DMS153 treated with DMSO at 0.1 percent for 48 hours (cell line): Measurements from ENCODE around the gene CREB3.
A peak's percentile ranks its signal among the peaks of the same experiment; 100 is the strongest.

Experiments used
- DNase-seq: peaks from one replicate; lab custom pipeline; 2025; ENCODE audit not compliant: unreplicated experiment; lab: John Stamatoyannopoulos, UW

CREB3 gene

GRCh38 chr9:35748242-35748857, 15.9 kb downstream of the CREB3 start:
- DNase-seq: no peak

- DNase-seq: peak; percentile 22
Observed at GRCh38 chr9:35748858-35749514, 16.5 kb downstream of the CREB3 start, which contains the start of the genes GBA2 and RGP1. Gene GBA2 (minus strand): TSS chr9:35749228. CDS start chr9:35748704, 524 bp downstream. Gene RGP1 (plus strand): TSS chr9:35749287. CDS start chr9:35749756, 469 bp downstream.

DNA sequence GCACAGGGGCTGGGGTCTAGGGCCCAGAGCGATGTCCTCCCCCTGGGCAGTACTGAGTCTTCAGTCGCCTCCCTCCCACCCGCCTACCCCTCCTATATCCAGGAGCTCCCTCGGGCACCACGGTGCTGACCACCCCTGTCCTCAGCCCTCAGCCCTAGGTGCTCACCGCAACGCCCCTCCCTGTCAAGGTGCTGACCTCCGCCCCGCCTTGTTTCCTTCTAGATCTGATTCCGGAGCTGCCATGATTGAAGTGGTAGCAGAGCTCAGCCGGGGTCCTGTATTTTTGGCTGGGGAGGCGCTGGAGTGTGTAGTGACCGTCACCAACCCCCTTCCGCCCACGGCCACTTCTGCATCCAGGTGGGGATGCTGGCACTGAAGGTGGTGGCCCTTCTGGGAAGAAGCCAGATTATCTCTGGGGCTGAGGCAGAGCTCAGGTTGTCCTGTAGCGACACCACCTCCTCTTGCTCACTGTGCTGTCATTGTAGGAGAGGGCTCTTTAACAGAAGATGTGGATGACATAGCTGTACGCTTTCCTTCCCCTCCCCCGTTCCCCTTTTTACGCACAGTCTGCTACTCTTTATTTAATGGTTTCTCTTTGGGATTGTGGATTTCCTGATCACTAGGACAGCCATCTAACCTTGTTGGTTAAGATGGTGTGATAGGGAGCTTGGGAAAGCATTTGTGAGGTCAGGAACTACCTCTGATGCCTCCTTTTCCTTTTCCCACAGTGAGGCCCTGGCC, 17.2 kb downstream of the CREB3 start:
- DNase-seq: no peak

GRCh38 chr9:35750256-35750531, 17.7 kb downstream of the CREB3 start:
- no peak for DNase-seq

- DNase-seq: no peak
Observed at GRCh38 chr9:35753466-35753865, 21.0 kb downstream of the CREB3 start.

- DNase-seq: no peak
Observed at GRCh38 chr9:35754264-35754663, 21.8 kb downstream of the CREB3 start, which contains the start of gene MSMP. Gene MSMP (minus strand): TSS chr9:35754276. CDS start chr9:35754129, 147 bp downstream.

DNA sequence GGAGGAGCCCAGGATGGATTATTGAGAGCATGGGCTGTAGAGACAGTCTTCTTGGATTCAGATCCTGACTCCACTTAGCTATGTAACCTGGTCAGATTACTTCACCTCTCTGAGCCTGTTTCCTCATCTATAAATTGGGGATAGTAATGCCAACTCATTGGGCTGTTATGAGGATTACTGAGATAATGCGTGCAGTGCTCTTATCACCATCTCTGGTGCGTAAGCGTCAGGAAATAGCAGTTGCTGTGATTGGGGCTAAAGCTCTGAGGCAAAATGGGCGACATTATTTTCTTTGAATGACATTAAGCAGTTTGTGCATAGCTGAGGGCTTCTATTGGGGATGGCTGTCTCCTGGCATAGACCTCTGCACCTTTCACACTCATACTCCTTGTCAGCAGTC, 22.6 kb downstream of the CREB3 start:
- DNase-seq: no peak

- DNase-seq: peak; percentile 86
Observed at GRCh38 chr9:35756275-35757225, 24.1 kb downstream of the CREB3 start.

DNA sequence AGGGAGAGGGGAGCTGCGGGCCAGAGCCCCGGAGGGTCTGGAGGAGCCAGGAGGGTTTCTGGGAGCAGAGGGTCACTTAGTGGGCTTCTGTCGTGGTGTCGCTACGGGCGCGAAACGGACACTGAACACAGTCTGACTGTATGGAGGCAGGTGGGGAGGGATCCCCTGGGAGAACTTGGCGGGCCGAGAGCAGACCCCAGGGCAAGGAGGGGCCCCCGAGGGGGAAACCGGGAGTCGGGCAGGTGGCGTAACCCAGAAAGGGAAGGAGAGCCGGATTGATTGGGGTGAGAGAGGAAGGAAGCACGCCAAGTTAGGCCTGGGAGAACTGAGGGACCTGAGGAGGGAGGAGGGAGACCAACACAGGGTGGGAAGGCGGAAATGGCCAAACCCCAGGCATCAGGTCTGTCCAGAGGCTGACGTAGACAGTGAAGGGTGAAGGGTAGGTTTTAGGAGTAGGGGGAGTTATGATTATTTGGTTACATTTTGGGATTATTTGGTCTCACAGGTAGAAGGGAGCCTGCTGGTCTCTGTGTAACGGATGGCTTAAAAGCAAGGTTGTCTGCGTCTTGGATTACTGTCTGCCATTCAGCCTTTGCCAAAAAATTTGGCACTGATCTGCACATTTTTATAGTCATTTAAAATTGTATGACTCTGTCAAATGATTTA, 24.9 kb downstream of the CREB3 start:
- DNase-seq: peak; percentile 53

- no peak for DNase-seq
Observed at GRCh38 chr9:35757892-35758275, 25.4 kb downstream of the CREB3 start.

- DNase-seq: no peak
Observed at GRCh38 chr9:35758475-35759050, 26.1 kb downstream of the CREB3 start.

DNA sequence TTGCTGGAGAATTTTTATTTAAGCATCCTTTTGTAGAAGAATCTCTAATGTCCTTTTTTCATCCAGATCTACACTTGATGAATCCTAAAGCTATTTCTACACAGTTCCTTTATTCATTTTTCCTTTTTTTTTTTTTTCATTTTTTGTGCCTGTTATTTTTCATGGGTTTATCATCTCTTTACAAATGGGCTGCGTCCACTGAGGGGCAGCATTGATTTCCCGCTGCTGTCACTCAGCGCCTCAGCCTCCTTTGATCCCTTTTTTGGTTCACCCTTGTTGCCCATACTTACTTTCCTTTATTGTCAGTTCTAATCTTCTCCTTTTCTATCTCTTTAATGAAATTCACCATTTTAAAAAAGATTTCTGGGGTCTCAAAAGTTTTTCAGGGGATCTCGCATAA, 27.3 kb downstream of the CREB3 start:
- DNase-seq: no peak

DNA sequence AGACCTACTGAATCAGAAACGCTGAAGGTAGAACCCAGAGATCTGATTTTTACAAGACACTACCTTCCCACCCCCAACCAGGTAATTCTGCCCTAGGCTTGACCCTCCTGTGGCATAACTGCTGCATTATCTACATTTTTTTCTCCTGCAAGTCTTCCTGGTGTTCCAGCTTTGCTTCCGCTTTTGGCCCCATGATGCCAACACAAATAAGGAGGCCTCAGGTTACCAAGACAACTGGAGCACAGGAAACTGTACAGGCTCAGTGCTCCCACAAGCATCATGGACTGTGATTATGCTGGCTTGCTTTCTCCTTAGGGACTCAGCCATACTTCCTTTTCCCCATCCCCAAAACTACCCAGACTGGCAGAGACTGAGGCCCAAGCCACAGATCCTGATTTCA, 28.2 kb downstream of the CREB3 start:
- no peak for DNase-seq

- no peak for DNase-seq
Observed at GRCh38 chr9:35763181-35763580, 30.7 kb downstream of the CREB3 start.

DNA sequence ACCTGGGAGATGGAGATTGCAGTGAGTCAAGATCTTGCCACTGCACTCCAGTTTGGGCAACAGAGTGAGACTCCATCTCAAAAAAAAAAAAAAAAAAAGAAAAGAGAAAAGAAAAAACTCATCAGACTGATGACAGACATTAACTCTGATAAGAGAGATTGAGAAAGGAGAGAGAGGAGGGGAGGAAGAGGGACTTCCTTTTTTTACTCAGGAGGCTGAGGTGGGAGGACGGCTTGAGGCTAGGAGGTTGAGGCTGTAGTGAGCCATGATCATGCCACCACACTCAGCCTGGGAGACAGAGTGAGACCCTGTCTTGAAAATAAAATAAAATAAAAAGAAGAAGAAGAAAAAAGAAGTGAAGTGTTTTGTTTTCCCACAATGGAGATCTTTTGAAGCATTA, 31.3 kb downstream of the CREB3 start:
- DNase-seq: no peak

- no peak for DNase-seq
Observed at GRCh38 chr9:35766997-35767396, 34.5 kb downstream of the CREB3 start.

- no peak for DNase-seq
Observed at GRCh38 chr9:35767458-35767857, 35.0 kb downstream of the CREB3 start.

- DNase-seq: no peak
Observed at GRCh38 chr9:35769763-35770162, 37.3 kb downstream of the CREB3 start.

GRCh38 chr9:35771075-35771433, 38.6 kb downstream of the CREB3 start:
- no peak for DNase-seq

GRCh38 chr9:35771534-35771933, 39.1 kb downstream of the CREB3 start:
- peak; percentile 85 for DNase-seq
